CD4-positive, alpha-beta memory T cell (primary cell): ENCODE results near the gene AOPEP. TPM values are rescaled to one million over a fixed set of nuclear protein-coding genes. Genes with fewer than 3 reads are reported as not detected.
A peak's percentile ranks its signal among the peaks of the same experiment; 100 is the strongest.

ENCODE experiments used
- CTCF ChIA-PET: fragments of 350-600 bp; sonication (Branson Sonifier 250); formaldehyde crosslinking; loops from one replicate; lab custom pipeline; 2021; ENCODE audit warnings: inconsistent platforms; ENCODE audit not compliant: partially characterized antibody; lab: Charles Lee
- POLR2A ChIA-PET: fragments of 350-600 bp; sonication (Branson Sonifier 250); formaldehyde crosslinking; loops from one replicate; lab custom pipeline; 2021; ENCODE audit not compliant: partially characterized antibody; lab: Charles Lee
- DNase-seq, 5 donors: peaks; one replicate each; pipeline versions ENCODE4 v3.0.0 to v3.0.0-alpha.2; 2020 to 2022; ENCODE audit warnings: mixed read lengths in 1 of 5
- H3K27ac ChIP-seq: one replicate; pipeline ENCODE4 v1.7.0; 2013; ENCODE audit warnings: low read depth, low read length
- H3K27me3 ChIP-seq: 2 replicates; pipeline ENCODE4 v1.7.0; 2013; ENCODE audit warnings: mild to moderate bottlenecking, low read length, moderate library complexity; ENCODE audit not compliant: insufficient read depth
- H3K36me3 ChIP-seq: 2 replicates; pipeline ENCODE4 v1.7.0; 2013; ENCODE audit warnings: mild to moderate bottlenecking, low read length, moderate library complexity; ENCODE audit not compliant: insufficient read depth
- H3K4me1 ChIP-seq: 2 replicates; pipeline ENCODE4 v1.7.0; 2013; ENCODE audit warnings: mild to moderate bottlenecking, low read length, moderate library complexity; ENCODE audit not compliant: insufficient read depth
- H3K4me3 ChIP-seq, 2 donors: one replicate each; pipeline ENCODE4 v1.7.0; 2013; ENCODE audit warnings: low read length in 2 of 2, mild to moderate bottlenecking in 1 of 2
- H3K9me3 ChIP-seq, 2 donors: one replicate each; pipeline ENCODE4 v1.7.0; 2013; ENCODE audit warnings: low read length in 2 of 2, control low read depth in 1 of 2; ENCODE audit not compliant: control insufficient read depth in 1 of 2
- H3K27ac Mint-ChIP-seq, 7 donors: one replicate each; pipeline ENCODE4 v1.8.0; 2020 to 2021; ENCODE audit warnings: mixed read lengths in 7 of 7, mild to moderate bottlenecking in 6 of 7, inconsistent platforms in 3 of 7, moderate library complexity in 3 of 7
- H3K27me3 Mint-ChIP-seq, 2 donors: one replicate each; pipeline ENCODE4 v1.8.0; 2020 to 2021; ENCODE audit warnings: mixed read lengths in 2 of 2
- H3K36me3 Mint-ChIP-seq, 2 donors: one replicate each; pipeline ENCODE4 v1.8.0; 2020 to 2021; ENCODE audit warnings: mixed read lengths in 2 of 2, inconsistent platforms in 1 of 2, mild to moderate bottlenecking in 1 of 2
- H3K4me1 Mint-ChIP-seq, 4 donors: one replicate each; pipeline ENCODE4 v1.8.0; 2020 to 2021; ENCODE audit warnings: mixed read lengths in 4 of 4, mild to moderate bottlenecking in 1 of 4
- H3K4me3 Mint-ChIP-seq, 8 donors: one replicate each; pipeline ENCODE4 v1.8.0; 2020 to 2021; ENCODE audit warnings: mixed read lengths in 8 of 8, mild to moderate bottlenecking in 7 of 8, moderate library complexity in 6 of 8, inconsistent platforms in 3 of 8
- H3K9me3 Mint-ChIP-seq, 8 donors: one replicate each; pipeline ENCODE4 v1.8.0; 2020 to 2021; ENCODE audit warnings: mixed read lengths in 8 of 8, mild to moderate bottlenecking in 5 of 8, inconsistent platforms in 3 of 8, moderate library complexity in 1 of 8
- intact Hi-C: fragments of 100-400 bp; cut with micrococcal nuclease; formaldehyde crosslinking; loops from one replicate; pipeline ENCODE4 v1.15.1; 2023
- polyA plus RNA-seq, 2 donors: library from polyadenylated mRNA; unstranded; fragments of 300-500 nt; fragmentation: Illumina TruSeq; gene quantifications; one replicate each; pipeline ENCODE4 v1.2.3, GENCODE V29; 2021
- total RNA-seq, 2 experiments: library from RNA; stranded (reverse); gene quantifications; one replicate each; pipeline ENCODE4 v1.2.3, GENCODE V29; 2021

The AOPEP gene
- total and polyA plus RNA-seq, 4 experiments from 2014 or later, result 3.1 to 11.7 (median 7.6) TPM

GRCh38 chr9:94772639-94773303, 46.3 kb downstream of the AOPEP start:
- Histone ChIP-seq H3K36me3 (no peaks in the 10 kb centered on the region), H3K9me3 (no peaks in the 10 kb centered on the region), H3K4me1 (no peaks in the 10 kb centered on the region), H3K4me3 (no peak overlapping the region), H3K27ac (no peak overlapping the region), H3K27me3 (no peaks in the 10 kb centered on the region)
- ChIA-PET CTCF (interaction anchor here (0.7 kb wide), 1 partner anchor 1722 kb away, joined by 3 read pairs; no protein-coding TSS in a partner anchor), POLR2A (no interaction called here)
- no peak for DNase-seq
- Mint-ChIP-seq H3K27ac (peak overlapping the region in 1 of 7 donors; percentile 25), H3K27me3 (no peaks in the 10 kb centered on the region), H3K9me3 (no peaks in the 10 kb centered on the region), H3K4me1 (peaks cover 0 to 8% (median 7%) of the 10 kb centered on the region in 4 donors), H3K4me3 (no peak overlapping the region), H3K36me3 (peaks cover 2 to 11% of the 10 kb centered on the region in 2 donors)
- intact Hi-C loops, result no loop called here

GRCh38 chr9:94773655-94774054, 47.2 kb downstream of the AOPEP start:
- Mint-ChIP-seq H3K9me3 (no peaks in the 10 kb centered on the region), H3K36me3 (peaks cover 2 to 11% of the 10 kb centered on the region in 2 donors), H3K27me3 (no peaks in the 10 kb centered on the region), H3K4me3 (no peak overlapping the region), H3K27ac (no peak overlapping the region), H3K4me1 (peaks cover 0 to 7% (median 6%) of the 10 kb centered on the region in 4 donors)
- no peak for DNase-seq
- Histone ChIP-seq H3K27ac (no peak overlapping the region), H3K4me3 (no peak overlapping the region), H3K36me3 (no peaks in the 10 kb centered on the region), H3K9me3 (no peaks in the 10 kb centered on the region), H3K27me3 (no peaks in the 10 kb centered on the region), H3K4me1 (no peaks in the 10 kb centered on the region)
- intact Hi-C loops, result no loop called here
- ChIA-PET CTCF (no interaction called here), POLR2A (no interaction called here)

- no peaks in the 10 kb centered on the region for H3K9me3 ChIP-seq
- no peak overlapping the region for H3K4me3 ChIP-seq
- Mint-ChIP-seq H3K4me1 (peaks cover 0 to 5% (median 0%) of the 10 kb centered on the region in 4 donors), H3K4me3 (no peak overlapping the region), H3K27me3 (no peaks in the 10 kb centered on the region), H3K9me3 (no peaks in the 10 kb centered on the region), H3K36me3 (peaks cover 2 to 6% of the 10 kb centered on the region in 2 donors), H3K27ac (no peak overlapping the region)
- intact Hi-C loops, result no loop called here
- no peak overlapping the region for H3K27ac ChIP-seq
- no peaks in the 10 kb centered on the region for H3K27me3 ChIP-seq
- ChIA-PET CTCF (interaction anchor here (0.7 kb wide), 2 partner anchors 140 to 1461 kb away, joined by 3 read pairs; no protein-coding TSS in a partner anchor), POLR2A (no interaction called here)
- no peak for DNase-seq
- H3K4me1 ChIP-seq, result no peaks in the 10 kb centered on the region
- H3K36me3 ChIP-seq, result no peaks in the 10 kb centered on the region
Observed at GRCh38 chr9:94778013-94778412, 51.5 kb downstream of the AOPEP start.

- no peaks in the 10 kb centered on the region for H3K27me3 ChIP-seq
- Mint-ChIP-seq H3K9me3 (no peaks in the 10 kb centered on the region), H3K27me3 (no peaks in the 10 kb centered on the region), H3K4me3 (no peak overlapping the region), H3K27ac (no peak overlapping the region), H3K36me3 (no peaks in the 10 kb centered on the region), H3K4me1 (no peaks in the 10 kb centered on the region)
- H3K4me3 ChIP-seq, result no peak overlapping the region
- CTCF ChIA-PET, result no interaction called here
- H3K36me3 ChIP-seq, result no peaks in the 10 kb centered on the region
- no peak for DNase-seq
- no peak overlapping the region for H3K27ac ChIP-seq
- intact Hi-C loops, result no loop called here
- H3K4me1 ChIP-seq, result no peaks in the 10 kb centered on the region
- H3K9me3 ChIP-seq, result no peaks in the 10 kb centered on the region
- POLR2A ChIA-PET, result no interaction called here
Observed at GRCh38 chr9:94779031-94779430, 52.5 kb downstream of the AOPEP start.

- no peak overlapping the region for H3K27ac Mint-ChIP-seq
- POLR2A ChIA-PET, result no interaction called here
- no peaks in the 10 kb centered on the region for H3K4me1 Mint-ChIP-seq
- no peaks in the 10 kb centered on the region for H3K36me3 Mint-ChIP-seq
- no peaks in the 10 kb centered on the region for H3K9me3 Mint-ChIP-seq
- no peak overlapping the region for H3K4me3 Mint-ChIP-seq
- Histone ChIP-seq H3K27ac (no peak overlapping the region), H3K4me3 (no peak overlapping the region), H3K36me3 (no peaks in the 10 kb centered on the region), H3K9me3 (no peaks in the 10 kb centered on the region), H3K4me1 (no peaks in the 10 kb centered on the region), H3K27me3 (no peaks in the 10 kb centered on the region)
- DNase-seq, result no peak
- intact Hi-C loops, result no loop called here
- CTCF ChIA-PET, result interaction anchor here (0.7 to 7.5 kb wide), 2 partner anchors 99 to 349 kb away, joined by 3 to 145 read pairs; no protein-coding TSS in a partner anchor
- H3K27me3 Mint-ChIP-seq, result no peaks in the 10 kb centered on the region
Observed at GRCh38 chr9:94779693-94780290, 53.3 kb downstream of the AOPEP start.

- H3K9me3 Mint-ChIP-seq, result no peaks in the 10 kb centered on the region
- DNase-seq, result no peak
- ChIA-PET POLR2A (no interaction called here), CTCF (interaction anchor here (0.7 to 7.5 kb wide), 5 partner anchors 11 to 388 kb away, joined by 3 to 145 read pairs (median 5); no protein-coding TSS in a partner anchor)
- Histone ChIP-seq H3K4me3 (no peak overlapping the region), H3K27me3 (no peaks in the 10 kb centered on the region), H3K4me1 (no peaks in the 10 kb centered on the region), H3K27ac (no peak overlapping the region), H3K9me3 (no peaks in the 10 kb centered on the region), H3K36me3 (no peaks in the 10 kb centered on the region)
- no peak overlapping the region for H3K4me3 Mint-ChIP-seq
- H3K27me3 Mint-ChIP-seq, result no peaks in the 10 kb centered on the region
- intact Hi-C loops, result no loop called here
- H3K4me1 Mint-ChIP-seq, result peaks cover 0 to 1% (median 0%) of the 10 kb centered on the region in 4 donors
- no peaks in the 10 kb centered on the region for H3K36me3 Mint-ChIP-seq
- peak overlapping the region in 1 of 7 donors; percentile 47 for H3K27ac Mint-ChIP-seq
Observed at GRCh38 chr9:94780516-94780950, 54.0 kb downstream of the AOPEP start.

- Mint-ChIP-seq H3K4me3 (no peak overlapping the region), H3K27me3 (no peaks in the 10 kb centered on the region), H3K27ac (no peak overlapping the region), H3K36me3 (no peaks in the 10 kb centered on the region), H3K4me1 (peaks cover 3 to 13% (median 8%) of the 10 kb centered on the region in 4 donors), H3K9me3 (no peaks in the 10 kb centered on the region)
- Histone ChIP-seq H3K4me3 (no peak overlapping the region), H3K9me3 (no peaks in the 10 kb centered on the region), H3K4me1 (peaks cover 4% of the 10 kb centered on the region), H3K36me3 (no peaks in the 10 kb centered on the region), H3K27me3 (no peaks in the 10 kb centered on the region), H3K27ac (no peak overlapping the region)
- DNase-seq, result no peak
- ChIA-PET CTCF (interaction anchor here (0.7 to 7.5 kb wide), 12 partner anchors 13 to 385 kb away, joined by 3 to 145 read pairs (median 4); no protein-coding TSS in a partner anchor), POLR2A (no interaction called here)
- intact Hi-C loops, result loop anchor here (1.0 kb wide), 3 partner anchors 136 to 349 kb away; no protein-coding TSS in a partner anchor
Observed at GRCh38 chr9:94782355-94783101, 56.0 kb downstream of the AOPEP start.
